HG02798 (cell line): ENCODE measurements around the gene SLX1A.
"Not testable (repeated sequence)": the region's sequence is repeated elsewhere in the genome, so short reads cannot be mapped to it uniquely, and the experiment has no call there.

Experiments
- ATAC-seq: cut with Tn5 transposase; IDR thresholded peaks from one replicate; pipeline ENCODE4 v1.9.1; 2021; ENCODE audit warnings: mild to moderate bottlenecking; ENCODE audit not compliant: unreplicated experiment, poor library complexity

Gene SLX1A

GRCh38 chr16:30183233-30184095 lies 10.2 kb upstream of the SLX1A start, which contains the start of gene CORO1A:
Gene CORO1A, plus strand, starts transcription at chr16:30183602. Its CDS starts 1,608 bp downstream, at chr16:30185210.
- peak; percentile 67 for ATAC-seq

DNA sequence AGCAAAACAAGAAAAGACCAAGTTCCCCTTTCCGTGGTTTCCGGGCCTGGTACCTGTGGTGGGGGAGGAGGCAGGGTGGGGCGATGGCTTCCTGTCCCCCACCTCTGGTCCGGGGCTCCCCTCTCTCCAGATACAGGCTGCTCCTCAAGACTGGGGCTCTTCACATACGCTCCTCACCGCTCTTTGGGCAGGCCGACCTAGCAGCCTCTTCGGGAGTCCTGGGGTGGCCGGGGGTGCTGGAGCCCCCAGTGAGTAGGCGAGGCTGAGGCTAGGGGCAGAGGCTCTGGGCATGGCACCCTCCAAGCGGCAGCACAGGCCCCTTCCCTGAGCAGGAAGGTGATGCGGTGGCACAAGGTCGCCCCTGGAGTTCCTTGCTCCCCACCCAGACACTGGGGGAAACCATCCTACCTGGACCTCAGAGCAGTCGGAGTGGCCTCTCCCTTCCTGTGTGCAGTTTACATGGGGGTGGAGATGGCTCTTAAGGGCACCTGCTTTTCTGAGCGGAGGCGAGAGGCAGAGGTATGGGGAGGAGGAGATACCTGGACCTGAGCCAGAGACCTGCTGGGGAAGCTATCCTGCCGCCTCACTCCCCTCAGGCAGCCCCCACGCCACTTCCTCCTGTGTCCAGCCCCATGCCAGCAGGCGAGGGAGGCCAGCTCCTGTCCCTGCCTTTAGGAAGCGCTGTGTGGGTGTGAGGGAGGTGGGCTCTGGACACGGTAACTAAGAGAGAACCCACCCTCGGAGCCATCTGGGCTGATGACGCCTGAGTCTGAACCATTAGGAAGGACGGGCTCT lies 9.4 kb upstream of the SLX1A start:
- ATAC-seq = peak; percentile 2

DNA sequence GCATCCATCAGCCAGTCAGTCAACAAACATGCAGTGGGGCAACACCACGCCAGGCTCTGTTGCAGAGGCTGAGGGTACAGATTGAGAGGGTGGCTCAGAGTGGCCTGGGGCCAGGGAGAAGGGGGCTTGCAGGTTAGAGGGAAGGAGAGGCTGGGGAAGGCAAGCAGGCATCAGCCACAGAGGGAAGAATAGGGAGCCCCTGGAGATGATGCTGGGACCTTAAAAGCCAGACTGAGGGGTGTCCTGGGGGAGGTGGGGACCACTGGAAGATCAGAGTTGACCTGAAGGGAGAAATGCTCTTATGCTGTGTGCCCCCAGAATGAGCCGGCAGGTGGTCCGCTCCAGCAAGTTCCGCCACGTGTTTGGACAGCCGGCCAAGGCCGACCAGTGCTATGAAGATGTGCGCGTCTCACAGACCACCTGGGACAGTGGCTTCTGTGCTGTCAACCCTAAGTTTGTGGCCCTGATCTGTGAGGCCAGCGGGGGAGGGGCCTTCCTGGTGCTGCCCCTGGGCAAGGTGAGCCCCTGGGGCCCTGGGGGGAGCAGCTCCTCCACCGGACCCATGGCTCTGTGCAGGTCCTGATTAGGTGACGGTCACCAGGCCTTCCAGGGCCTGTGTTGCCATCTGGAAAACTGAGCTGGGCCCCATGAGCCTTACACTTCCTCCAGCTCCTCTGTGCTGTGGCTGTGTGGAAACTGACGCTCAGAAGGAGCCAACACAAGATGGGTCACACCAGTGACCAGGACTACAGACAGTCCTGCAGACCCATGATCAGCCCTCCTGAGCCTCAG lies 8.6 kb upstream of the SLX1A start:
- no peak for ATAC-seq

DNA sequence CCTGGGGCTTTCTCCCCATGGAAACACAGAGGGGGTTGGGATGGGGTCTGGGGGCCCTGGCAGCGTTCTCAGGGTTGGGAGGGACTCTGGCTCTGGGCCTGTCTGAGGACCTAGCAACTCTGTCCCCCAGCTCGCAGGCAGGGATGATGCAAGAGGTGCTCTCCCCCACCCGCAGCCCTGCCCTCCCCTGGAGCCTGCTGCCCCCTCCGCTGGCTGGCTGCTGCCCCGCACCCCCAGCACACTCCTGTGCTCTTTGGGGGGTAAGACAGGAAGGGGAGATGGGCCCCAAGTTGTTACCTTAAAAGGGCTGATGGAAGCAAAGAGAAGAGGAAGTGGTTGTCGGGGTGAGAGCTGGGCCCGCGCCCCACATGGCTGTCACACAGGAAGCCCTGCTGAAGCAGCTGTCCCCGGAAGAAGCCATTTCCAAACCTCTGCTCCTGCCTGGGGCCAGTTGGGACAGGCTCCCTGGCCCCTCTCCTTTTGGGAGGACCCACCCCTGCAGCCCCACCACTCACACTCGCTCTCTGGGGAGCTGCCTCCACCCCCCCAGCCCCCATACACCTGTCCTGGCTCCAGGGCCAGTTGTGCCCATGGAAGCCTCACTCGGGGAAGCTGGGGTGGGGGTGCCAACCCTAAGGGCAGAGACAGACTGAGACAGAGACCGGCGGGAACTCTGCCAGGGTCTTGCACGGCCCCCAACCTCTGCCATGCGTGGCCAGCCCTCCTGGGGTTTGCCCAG lies 7.8 kb upstream of the SLX1A start:
- no peak for ATAC-seq

GRCh38 chr16:30186444-30186781 lies 7.3 kb upstream of the SLX1A start:
- no peak for ATAC-seq

GRCh38 chr16:30186782-30187555 lies 6.7 kb upstream of the SLX1A start:
- no peak for ATAC-seq

DNA sequence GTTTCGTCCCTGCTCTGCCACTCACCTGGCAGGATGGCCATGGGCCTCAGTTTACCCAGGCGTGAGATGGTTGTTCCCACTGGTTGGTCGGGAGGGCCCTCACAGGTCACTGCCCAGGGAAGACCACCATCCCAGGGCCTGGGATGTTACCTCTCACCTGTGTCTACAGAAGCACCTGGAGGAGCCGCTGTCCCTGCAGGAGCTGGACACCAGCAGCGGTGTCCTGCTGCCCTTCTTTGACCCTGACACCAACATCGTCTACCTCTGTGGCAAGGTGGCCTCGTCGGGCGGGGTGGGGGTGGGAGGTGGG lies 6.2 kb upstream of the SLX1A start:
- ATAC-seq = no peak

DNA sequence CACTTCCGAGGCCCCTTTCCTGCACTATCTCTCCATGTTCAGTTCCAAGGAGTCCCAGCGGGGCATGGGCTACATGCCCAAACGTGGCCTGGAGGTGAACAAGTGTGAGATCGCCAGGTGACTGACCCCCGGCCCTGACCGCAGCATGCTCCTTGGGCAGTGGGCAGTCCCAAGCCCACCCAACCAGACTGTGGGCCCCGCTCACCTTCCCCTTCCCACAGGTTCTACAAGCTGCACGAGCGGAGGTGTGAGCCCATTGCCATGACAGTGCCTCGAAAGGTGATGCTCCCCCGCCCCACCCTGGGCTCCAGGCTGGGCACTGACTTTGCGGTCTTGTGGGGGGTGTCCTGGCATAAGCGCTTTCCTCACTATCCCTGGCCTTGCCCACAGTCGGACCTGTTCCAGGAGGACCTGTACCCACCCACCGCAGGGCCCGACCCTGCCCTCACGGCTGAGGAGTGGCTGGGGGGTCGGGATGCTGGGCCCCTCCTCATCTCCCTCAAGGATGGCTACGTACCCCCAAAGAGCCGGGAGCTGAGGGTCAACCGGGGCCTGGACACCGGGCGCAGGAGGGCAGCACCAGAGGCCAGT lies 5.6 kb upstream of the SLX1A start:
- ATAC-seq = no peak

DNA sequence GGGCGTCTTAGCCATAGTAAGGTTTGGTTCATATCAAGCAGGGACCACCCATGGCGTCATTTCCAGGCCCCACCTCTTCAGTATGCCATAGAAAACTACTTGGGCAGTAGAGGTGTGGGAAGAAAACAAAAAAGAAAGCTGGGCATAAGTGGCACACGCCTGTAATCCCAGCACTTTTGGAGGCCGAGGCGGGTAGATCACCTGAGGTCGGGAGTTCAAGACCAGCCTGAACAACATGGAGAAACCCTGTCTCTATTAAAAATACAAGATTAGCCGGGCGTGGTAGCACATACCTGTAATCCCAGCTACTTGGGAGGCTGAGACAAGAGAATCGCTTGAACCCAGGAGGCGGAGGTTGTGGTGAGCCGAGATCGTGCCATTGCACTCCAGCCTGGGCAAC lies 2.5 kb upstream of the SLX1A start:
- ATAC-seq = not testable (repeated sequence)

GRCh38 chr16:30193098-30193497 lies 577 bp upstream of the SLX1A start:
- peak; percentile 7 for ATAC-seq

- peak; percentile 63 for ATAC-seq
These were observed 674 bp downstream of the SLX1A start for GRCh38 chr16:30194172-30194925.

DNA sequence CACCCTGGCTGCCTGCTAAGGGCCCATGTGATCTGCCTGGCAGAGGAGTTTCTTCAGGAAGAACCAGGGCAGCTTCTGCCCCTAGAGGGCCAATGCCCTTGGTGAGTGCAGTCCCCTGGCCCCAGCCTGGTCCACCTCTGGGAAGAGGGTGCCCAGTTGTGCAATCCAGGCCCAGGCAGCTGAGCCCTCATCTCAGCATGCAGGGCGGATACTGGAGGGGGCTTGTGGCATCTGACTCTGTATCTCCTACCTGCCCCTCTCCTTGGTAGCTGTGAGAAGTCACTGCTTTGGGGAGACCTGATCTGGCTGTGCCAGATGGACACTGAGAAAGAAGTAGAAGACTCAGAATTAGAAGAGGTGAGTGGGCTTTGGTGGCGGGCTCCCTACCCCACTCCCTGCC lies 3.3 kb downstream of the SLX1A start:
- ATAC-seq = not testable (repeated sequence)

DNA sequence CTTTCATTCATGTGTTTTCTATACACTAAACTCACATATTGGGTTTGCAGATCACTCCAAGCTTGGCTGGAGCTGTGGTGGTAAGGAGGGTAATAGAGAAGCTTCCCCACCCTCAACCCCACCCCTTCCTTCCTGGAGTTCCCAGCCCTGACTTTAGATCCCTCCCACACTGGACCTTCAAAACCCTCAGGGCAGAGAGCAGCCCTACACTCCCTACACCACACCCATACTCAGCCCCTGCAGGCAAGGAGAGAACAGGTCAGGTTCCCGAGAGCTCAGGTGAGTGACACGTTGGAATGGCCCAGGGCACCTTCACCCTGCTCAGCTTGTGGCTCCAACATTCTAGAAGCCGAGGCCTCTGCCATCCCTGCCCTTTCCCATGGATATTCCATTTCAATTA lies 5.4 kb downstream of the SLX1A start, which contains the start of gene SULT1A3:
Gene SULT1A3 (plus strand): TSS at position 207 of the 400 bp plus-strand sequence. CDS start 1,474 bp downstream, outside the sequence.
- not testable (repeated sequence) for ATAC-seq

DNA sequence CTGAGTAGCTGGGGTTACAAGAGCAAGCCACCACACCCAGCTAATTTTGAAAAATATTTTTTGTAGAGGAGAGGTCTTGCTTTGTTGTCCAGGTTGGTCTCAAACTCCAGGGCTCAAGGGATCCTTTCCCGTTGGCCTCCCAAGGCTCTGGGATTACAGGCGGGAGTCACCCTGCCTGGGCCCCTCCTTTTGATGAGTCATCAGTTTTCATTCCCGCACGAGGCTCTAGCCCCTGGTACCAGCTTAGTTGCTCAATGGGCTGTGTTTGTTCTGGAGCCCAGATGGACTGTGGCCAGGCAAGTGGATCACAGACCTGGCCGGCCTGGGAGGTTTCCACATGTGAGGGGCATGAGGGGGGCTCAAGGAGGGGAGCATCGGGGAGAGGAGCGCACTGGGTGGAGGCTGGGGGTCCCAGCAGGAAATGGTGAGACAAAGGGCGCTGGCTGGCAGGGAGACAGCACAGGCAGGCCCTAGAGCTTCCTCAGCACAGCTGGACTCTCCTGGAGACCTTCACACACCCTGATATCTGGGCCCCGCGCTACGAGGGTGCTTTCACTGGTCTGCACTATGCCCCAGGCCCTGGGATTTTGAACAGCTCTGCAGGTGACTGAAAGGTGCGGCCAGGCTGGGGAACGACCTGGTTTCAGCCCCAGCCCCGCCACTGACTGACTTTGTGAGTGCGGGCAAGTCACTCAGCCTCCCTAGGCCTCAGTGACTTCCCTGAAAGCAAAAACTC lies 6.1 kb downstream of the SLX1A start:
- not testable (repeated sequence) for ATAC-seq

- ATAC-seq = peak; percentile 35
These were observed 12.0 kb downstream of the SLX1A start for GRCh38 chr16:30205541-30206236.

DNA sequence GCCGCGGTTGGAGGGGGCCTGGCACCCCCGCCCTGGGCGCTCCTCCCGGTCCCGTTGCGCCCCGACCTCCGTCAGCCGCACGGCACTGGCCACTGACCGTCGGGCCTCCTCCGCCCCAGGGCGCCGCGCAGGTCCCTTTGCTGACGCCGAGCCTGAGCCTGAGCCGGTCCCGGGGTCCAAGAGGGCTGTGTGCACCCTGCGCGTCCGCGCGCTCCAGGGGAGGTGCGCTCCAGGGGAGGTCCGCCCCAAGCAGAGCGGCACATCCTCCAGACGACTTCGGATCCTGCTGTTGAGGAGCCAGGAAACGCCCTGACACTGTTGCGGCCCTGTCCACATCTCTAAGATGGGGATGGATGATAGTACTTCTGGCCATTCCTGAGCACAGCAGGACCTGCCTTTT lies 12.6 kb downstream of the SLX1A start:
- ATAC-seq = peak; percentile 19
